HG02884 (cell line): ENCODE measurements around the gene HOTAIR.

Experiments
- ATAC-seq: cut with Tn5 transposase; IDR thresholded peaks from one replicate; pipeline ENCODE4 v1.9.1; 2021; ENCODE audit warnings: mild to moderate bottlenecking, moderate library complexity; ENCODE audit not compliant: unreplicated experiment

HOTAIR gene

DNA sequence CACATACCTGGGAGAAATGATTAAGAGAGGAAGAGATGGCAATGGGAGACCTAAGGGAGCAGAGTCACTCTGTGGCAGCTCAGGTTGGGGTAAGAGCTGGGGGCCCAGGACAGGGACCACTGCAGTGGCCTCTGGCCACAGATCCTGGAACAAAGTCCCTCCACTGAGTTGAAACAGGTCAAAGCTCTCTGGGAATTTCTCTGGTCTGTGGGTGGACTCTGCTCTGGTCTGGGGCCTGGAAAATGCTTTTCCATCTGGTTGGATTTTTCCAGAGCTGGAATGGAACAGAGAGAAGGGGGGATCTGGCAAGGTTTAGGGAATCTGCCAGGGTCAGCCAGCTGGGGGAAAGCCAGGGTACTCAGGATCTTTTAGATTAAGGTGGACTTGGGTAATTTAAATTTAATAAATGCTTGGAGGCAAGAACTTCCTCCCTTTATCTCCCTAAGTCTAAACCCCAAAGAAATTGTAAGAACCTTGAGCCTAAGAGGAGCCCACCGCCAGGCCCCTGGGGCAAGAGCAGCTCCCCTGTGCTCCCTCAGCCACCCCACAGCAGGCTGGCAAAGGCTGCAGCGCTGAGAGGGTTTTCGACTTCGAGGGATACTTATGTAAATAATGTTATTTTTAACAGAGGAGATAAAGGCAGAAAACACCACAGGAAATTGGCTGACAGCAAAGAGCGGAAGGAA, 13.9 kb upstream of the HOTAIR start:
- ATAC-seq = no peak

DNA sequence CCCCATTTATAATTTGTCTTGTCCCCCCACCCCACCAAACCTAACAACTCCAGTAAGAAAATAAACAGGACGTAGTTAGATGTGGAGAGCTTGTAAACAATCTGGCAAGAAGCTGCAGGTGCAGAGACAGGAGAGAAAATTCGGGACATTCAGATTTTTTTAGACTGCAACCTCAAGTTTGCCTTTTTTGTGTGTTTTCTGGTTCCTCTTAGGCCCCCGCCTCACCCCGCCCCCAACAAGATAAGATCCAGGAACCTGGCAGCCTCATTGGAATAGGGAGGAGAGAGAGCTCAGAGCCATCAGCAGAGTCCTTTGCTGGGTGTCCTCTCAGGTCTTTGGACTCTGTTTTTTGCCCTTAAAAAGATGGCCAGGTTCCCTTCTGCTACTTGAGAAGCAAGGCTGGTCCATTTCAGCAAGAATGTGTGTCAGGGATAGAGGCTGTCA, 13.1 kb upstream of the HOTAIR start:
- no peak for ATAC-seq

DNA sequence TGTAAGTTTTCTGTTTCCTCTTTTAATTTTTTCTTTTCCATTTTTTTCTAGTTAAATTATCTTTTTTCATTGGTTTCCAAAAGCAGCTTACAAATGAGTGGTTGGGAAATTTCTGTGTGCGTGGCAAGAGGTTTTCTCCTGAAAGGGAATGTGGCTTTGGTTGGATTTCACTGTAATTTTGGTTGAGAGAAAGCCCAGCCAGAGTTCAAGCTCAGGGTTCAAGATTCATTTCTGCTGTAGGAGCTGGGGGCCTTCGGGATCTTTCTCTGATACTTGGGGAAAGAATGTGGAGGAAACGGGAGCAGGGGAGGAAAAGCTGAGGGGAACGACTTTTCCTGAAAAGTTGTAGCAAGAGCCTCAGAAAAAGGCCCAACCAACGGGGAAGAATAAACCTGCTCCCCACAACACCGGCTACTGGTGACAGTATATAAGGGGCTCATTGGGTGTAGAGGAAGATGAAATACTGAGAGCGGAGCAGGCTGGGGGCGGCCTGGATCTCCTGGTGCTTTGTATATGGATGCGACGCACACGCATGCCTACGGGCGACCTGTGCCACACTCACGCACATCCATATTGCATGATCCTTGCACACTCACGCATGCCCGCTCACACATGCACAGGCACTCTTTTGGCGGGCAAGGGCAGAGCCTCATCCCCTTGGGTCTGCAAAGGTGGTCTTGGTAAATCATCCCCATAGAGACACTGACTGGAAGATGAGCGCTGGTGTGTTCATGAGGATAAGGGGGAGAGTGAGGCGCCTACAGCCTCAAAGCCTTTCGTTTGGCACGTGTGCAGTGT, 12.1 kb upstream of the HOTAIR start:
- no peak for ATAC-seq

DNA sequence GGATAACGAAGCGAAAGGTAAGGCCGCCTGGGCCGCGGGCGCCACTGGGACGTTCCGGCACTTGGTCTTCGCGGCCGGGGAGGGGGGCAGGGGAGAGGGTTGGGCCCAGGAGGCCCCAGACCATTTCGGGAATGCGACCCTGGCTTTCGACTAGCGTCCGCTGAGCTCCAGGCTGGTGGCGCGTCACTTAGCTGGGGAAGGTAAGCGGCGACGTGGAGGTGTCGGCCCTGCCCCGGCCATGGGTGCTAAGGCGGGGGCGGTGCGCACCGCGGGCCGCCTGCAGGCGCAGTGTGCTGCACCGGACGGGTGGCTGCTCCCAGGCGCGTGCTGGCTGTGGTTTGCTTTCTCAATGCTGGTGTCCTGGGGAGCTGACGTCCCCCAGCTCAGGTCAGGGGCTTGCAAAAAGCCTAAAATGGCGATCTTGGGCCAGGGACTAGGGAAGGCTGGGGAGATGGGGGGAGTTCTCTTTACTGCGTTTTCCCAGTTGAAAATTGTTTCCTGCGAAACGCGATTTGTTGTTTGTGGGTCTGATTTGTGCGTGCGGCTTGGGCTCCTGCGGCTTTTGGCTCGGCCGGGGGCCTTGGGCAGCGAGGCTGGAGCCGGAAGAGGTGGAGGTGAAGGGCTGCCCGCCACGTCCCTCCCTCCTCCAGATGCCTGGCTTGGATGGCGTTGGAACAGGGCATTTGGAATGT, 11.4 kb upstream of the HOTAIR start:
- ATAC-seq = no peak

DNA sequence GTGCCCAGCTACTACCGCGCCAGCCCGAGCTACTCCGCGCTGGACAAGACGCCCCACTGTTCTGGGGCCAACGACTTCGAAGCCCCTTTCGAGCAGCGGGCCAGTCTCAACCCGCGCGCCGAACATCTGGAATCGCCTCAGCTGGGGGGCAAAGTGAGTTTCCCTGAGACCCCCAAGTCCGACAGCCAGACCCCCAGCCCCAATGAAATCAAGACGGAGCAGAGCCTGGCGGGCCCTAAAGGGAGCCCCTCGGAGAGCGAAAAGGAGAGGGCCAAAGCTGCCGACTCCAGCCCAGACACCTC, 10.9 kb upstream of the HOTAIR start:
- no peak for ATAC-seq

DNA sequence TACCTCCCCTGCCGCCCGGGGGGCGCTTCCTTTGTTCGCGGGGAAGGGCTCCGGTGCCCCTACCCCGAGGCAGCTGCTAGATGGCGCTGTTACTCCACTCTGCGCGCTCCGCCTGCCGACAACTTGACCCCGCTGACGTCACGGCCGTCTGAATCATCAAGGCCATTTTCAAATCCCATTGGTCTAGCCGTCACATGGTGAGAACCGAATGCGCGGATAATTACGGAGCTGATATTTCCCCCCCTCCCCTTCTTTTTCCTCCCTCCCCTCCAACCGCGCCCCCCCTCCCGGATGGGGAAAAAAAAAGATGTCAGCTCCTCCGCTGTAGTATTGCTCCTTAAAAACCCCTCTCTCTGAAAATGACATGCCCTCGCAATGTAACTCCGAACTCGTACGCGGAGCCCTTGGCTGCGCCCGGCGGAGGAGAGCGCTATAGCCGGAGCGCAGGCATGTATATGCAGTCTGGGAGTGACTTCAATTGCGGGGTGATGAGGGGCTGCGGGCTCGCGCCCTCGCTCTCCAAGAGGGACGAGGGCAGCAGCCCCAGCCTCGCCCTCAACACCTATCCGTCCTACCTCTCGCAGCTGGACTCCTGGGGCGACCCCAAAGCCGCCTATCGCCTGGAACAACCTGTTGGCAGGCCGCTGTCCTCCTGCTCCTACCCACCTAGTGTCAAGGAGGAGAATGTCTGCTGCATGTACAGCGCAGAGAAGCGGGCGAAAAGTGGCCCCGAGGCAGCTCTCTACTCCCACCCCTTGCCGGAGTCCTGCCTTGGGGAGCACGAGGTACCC, 10.3 kb upstream of the HOTAIR start, which contains the start of gene HOXC10:
Gene HOXC10, plus strand, starts transcription at position 246 of the 791 bp plus-strand sequence. Its CDS starts 114 bp downstream, at position 360.
- peak; percentile 62 for ATAC-seq

DNA sequence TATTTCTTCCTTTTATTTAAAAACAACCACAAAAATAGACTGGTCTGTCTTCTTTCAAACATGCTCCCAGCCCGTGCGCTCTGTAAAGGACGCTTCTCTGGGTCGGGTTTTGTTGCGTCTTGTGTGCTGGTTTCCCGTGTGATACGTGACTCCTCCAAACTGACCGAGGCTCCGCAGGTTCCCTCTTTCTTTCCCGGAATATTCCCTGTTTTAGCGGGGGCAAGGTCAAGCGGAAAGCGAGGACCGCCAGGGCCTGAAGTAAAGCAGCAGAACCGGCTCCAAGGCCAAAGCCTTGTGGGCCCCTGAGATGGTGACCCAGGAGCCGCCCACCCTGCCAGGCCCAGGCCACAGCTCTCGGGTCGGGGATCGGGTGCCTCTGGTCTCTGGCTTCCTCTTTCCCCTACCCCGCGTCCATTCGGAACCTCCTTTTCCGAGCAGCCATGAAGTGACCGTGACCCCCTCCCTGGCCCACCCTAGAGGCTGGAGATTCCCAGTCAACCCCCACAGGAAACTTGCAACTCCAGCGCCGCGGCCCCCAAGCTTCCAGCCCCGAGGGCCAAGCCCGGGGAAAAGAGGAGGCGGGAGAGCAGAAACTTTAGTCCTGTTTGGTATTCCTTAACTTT, 9.3 kb upstream of the HOTAIR start:
- ATAC-seq = no peak

DNA sequence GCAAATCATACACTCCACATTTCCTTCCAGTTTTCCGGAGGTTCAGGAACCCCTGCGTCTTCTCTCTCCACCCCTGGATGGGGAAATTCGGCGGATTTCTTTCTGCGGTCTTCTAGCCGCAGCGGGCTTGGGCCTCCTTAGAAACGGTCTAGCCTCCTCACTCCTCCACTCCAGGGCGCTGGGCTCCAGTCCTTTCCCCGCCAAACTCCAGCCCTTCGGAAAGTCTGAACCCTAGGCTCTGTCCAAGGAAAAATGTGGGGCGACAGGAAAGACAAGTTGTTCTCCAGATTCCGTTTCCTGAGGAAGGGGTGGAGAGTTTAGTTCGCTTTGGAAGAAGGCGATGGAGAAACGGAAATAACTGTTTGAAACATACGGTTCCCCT, 8.8 kb upstream of the HOTAIR start:
- ATAC-seq = no peak

DNA sequence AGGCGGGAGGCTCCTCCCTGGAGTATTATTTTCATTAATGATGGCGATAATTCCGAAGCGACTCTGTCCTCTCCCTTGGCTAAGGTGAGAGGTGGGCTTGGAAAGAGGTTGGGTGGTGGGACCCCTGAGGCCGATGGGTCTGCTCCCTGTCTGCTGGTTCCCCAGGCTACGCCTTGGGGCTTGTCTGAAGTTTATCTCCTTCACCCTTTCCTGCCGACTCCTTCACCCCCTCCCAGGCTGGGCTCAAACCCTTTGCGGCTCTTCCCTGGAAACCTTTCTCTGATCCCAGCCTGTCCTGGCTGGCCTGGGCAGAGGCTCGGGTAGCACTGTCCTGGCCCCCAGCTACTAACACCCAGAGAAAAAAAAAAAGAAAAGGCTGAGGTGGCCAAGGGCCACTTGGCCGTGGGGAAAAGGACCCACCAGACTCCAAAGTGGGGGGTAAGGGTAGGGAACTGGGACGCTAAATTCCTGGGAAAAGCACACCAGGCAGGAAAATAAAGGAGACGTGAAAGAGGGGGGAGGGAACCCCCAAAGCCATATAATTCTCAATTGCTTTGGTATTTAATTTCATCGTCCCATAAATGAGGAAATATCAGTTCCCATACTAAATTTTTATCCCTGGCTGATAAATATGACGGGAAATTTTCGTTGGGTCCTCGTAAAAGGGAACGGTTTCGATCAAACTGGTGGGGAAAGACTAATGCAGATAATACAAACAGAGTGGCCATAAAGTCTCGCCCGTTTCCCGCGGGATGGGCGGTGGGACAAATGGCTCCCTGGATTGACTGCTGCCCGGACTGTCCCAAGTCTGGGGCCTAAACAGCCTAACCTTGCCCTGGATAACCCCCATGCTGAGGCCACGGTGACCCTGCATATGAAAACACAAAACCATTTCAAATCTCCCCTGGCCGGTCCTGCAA, 8.2 kb upstream of the HOTAIR start:
- ATAC-seq = no peak

DNA sequence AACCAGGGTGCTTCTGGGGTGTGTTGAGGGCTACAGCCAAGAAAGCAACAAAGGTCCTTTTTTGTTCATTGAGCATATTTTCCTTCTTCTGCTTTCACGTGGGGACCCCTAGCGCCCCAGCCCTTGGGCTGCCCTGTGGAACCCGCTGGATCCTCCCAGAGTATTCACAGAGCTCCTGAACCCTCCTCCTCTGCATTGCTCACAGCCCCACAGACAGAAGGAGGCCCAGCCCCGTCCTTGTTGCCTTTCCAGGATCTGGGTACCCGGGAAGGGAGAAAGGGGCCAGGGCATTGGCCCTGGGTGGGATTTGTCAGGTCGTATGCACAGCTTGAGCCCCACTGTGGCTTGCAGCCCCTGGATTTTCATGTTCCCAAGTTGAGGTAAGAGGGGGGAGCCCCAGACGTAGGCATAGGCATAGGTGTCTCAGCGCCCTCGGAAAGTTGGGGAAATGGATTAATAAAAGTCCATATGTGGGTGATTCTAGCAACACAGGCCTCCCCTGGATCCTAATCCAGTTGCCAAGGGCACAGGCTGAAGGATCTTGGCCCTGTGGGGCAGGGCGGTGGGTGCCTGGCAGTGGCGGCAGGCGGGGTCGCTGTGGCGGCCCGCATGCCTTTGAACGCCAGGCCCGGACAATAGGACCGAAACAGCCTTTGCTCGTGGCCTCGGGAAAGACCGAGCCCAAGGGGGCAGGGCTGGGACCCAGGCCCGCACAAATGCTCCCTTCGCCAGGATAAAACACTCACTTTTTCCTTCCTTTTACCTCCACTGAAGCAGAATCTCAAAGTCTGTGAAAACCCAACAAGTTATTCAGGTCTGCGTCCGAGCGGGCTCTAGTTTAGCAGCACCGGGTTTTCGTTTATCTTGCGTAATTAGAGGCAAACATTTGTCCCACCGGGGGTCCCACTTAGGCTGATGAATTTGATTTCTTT, 7.1 kb upstream of the HOTAIR start:
- ATAC-seq = no peak

DNA sequence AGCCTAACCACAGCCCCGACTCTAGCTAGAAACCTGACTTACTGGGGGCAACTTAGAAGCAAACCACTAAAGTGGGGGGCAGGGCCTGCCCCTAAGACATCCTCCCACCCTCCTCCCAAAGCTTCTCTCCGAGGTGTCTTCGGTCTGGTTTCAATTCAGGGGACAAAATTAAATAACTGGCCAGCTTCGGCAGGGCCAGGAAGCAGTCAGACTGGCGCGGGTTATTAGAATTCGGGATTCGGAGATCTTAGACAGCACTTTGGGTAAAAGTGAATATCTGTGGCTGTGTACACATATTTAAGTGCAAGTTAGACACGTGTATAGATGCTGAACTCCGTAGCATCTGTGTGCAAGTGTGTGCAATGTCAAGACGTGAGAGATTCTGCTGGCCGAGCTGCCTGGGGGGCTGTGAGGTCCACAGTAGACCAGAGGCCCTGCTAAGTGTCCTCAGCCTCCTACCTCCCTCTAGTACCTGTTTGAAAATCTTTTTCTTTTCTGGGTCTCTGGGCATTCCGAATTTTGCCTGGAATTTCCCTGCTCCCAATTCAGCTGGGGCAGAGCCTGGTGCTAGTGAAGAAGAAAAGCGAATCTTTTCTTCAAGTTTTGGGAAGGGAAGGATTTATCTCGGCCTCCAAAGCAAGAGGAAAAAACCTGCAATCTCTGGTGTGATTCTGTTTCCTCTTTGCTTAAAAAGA, 6.2 kb upstream of the HOTAIR start:
- ATAC-seq = no peak

DNA sequence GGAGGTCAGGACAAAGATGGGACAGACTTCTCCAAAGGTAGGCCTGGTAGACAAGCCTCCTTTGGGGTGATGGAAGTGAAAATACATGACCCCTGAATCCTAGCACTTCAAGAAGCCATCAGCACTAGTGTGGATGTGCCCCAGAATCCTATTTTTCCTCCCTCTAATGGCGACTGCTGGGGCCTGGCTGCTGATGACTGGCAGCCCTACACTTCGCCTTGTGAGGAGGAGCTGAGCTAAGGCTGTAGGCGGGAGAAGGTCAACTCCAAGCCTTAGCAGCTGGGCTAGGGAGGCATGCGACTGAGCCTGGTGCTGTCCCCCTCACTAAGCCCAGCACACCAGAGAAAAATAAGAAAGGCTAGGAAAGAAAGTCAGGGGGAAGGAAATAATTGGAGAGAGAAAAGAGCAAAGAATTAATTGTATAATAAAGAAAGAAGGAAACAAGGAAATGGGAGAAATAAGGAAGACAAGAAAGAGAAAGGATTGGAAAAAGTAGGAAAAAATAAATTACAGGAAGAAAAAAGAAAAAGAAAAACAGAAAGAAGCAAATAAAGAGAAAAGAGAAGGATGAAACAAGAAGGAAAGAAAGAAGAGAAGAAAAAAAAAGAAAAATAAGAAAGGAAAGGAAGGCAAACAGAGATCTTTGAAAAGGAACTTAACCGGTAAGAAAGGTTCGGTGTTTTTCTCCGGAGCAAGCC, 5.5 kb upstream of the HOTAIR start:
- no peak for ATAC-seq

DNA sequence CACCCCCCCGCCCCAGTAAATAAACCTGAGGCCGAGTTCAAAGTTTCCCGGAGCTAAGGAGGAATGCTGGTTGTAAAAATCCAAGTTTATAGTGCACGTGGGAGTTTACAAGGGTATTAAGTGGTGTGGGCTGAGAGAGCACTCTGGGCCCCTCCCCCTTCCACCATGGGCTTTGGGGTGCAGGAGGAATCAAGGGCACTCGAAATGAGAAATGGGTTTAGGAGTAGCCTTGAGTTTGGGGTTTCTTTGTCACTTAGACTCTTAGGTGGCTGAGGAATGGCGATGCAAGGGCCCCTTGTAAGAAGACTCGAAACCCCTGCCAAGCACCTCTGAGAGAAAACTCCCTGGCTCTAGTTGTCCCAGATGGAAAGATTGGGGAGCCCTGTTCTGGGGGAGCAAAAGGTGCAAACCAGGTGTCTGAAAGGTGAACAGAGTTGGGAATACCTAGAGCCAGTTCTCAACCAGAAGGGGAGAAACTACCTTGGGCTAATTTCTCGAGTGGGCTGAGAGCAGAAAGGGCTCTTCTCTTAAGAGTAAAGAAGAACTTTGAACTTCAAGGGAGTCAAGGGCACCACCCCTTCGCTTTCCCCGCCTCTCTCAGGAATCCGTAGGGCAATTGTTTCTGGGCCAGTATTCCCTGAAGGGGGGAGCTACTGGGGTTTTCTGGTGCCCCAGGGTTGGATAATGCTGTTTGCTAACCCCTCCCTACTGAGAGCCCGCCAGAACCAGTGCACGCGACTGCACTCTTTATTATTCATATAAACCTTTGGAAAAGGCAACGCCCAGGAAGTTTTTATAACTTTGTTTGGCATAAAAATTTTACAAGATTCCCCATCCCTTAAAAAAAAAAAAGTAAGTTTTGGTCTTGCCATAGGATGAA, 4.0 kb upstream of the HOTAIR start:
- no peak for ATAC-seq

DNA sequence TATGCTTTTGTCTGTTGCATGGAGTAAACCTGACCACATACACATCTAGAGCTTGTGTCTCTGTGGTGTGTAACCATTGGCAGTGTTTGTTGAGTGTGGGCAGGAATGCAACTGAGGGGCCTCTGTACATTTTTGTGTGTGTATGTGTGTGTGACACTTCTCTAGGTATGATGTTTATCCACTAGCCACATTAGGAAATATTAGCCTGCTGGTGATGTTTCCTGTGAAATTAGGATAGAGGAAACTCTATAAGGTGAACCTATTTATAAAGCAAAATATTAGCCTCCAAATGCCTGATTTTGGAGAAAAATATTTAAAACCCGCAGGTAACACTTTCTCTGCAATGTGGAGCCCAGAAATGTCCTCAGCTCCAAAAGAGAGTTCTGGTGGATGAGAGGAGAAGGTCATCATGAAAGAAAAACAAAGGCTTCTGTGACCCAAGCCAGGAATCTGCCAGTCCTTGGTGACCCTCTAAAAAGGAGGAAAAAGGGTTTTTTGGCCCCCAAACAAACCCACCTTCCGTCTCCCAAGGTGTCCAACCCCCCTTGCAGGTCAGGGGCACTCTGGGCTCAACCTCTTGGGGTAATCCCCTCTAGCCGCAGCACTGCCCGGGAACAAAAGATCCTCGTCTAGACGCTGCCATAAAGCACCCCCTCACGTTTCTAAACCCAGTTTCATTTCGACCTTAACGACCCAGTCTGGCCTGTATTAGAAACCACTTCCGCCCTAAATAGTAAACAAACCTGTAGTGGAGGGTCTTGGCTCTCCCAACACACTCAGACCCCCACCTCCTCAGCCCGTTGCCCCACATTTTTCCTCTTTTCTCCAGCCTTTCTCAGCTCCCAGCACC, 3.1 kb upstream of the HOTAIR start:
- ATAC-seq = no peak

DNA sequence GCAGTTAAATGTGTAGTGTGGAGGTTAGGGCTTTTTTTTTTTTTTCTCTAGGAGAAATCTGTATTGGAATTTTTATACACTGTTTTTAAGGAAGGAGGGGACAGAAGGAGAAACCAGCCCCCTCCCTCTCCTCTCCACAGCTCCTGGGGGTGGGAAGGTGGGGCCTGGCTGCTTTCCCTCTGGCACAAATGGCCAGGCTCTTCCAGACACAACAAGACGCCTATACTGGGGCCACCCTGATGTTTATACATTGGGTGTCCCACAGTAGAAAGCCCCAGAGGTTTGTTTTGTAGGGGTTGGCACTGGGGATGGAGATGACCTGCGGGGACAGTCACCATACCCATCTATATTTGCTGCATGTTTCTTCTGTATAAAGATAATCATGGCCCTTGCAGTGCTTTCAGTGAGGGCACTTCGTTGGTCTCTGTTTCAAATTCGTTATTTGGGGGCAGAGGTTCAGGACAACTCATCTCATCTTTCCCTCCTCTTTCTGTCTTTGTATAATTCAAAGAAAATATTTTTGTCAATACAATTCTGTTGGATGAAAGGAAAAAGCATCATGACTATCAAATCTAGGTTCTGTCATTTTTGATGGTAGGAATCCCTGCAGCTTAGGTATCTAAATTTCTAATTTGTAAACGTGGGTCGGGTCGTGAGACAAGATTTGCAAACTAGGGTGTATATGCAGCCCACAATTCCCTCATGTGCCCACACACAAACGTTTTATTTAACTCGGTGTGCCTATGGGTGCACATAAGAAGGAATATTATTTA, 2.3 kb upstream of the HOTAIR start:
- ATAC-seq = no peak
